Naive thymus-derived CD4-positive, alpha-beta T cell (primary cell): ENCODE data around the gene CYB561D1. TPM values are rescaled to one million over a fixed set of nuclear protein-coding genes. Genes with fewer than 3 reads are reported as not detected.
"Not testable (repeated sequence)": the region's sequence is repeated elsewhere in the genome, so short reads cannot be mapped to it uniquely, and the experiment has no call there.

ENCODE experiments used
- ATAC-seq: fragments of 150-1000 bp; cut with Tn5 transposase; 2 replicates; pipeline ENCODE4 v1.10.0; 2021; ENCODE audit warnings: mild to moderate bottlenecking, moderate library complexity
- CTCF ChIA-PET: fragments of 350-600 bp; sonication (Branson Sonifier 250); formaldehyde crosslinking; loops from one replicate; lab custom pipeline; 2021; ENCODE audit warnings: antibody characterized with exemption; lab: Charles Lee
- POLR2A ChIA-PET: fragments of 350-600 bp; sonication (Branson Sonifier 250); formaldehyde crosslinking; loops from one replicate; lab custom pipeline; 2021; ENCODE audit warnings: antibody characterized with exemption, inconsistent platforms; lab: Charles Lee
- DNase-seq, 9 donors: peaks; one replicate each; pipeline versions ENCODE4 v3.0.0 to v3.0.0-alpha.2; 2020 to 2022; ENCODE audit warnings: mixed read lengths in 1 of 9
- H3K27ac ChIP-seq: one replicate; pipeline ENCODE4 v1.7.0; 2013; ENCODE audit warnings: mild to moderate bottlenecking, low read depth, low read length, moderate library complexity
- H3K27me3 ChIP-seq, 2 donors: one replicate each; pipeline ENCODE4 v1.7.0; 2013; ENCODE audit warnings: low read length in 2 of 2, mild to moderate bottlenecking in 2 of 2, moderate library complexity in 2 of 2; ENCODE audit not compliant: control insufficient read depth in 2 of 2, insufficient read depth in 2 of 2
- H3K36me3 ChIP-seq, 3 experiments: 1 replicate in 2 of 3; 2 replicates in 1 of 3; pipeline ENCODE4 v1.7.0; 2013; ENCODE audit warnings: low read length in 3 of 3, mild to moderate bottlenecking in 3 of 3, moderate library complexity in 1 of 3; ENCODE audit not compliant: insufficient read depth in 3 of 3, control insufficient read depth in 2 of 3
- H3K4me1 ChIP-seq, 2 donors: one replicate each; pipeline ENCODE4 v1.7.0; 2013; ENCODE audit warnings: low read length in 2 of 2, mild to moderate bottlenecking in 2 of 2, moderate library complexity in 1 of 2; ENCODE audit not compliant: control insufficient read depth in 2 of 2, insufficient read depth in 2 of 2
- H3K4me3 ChIP-seq: 2 replicates; pipeline ENCODE4 v1.7.0; 2013; ENCODE audit warnings: mild to moderate bottlenecking, low read length
- H3K9me3 ChIP-seq, 3 experiments: 1 replicate in 2 of 3; 2 replicates in 1 of 3; pipeline ENCODE4 v1.7.0; 2013; ENCODE audit warnings: low read length in 3 of 3; ENCODE audit not compliant: control insufficient read depth in 2 of 3
- H3K27ac Mint-ChIP-seq, 9 donors: one replicate each; pipeline ENCODE4 v1.8.0; 2020 to 2022; ENCODE audit warnings: mixed read lengths in 9 of 9, mild to moderate bottlenecking in 8 of 9, moderate library complexity in 5 of 9, inconsistent platforms in 2 of 9
- H3K27me3 Mint-ChIP-seq, 5 donors: one replicate each; pipeline ENCODE4 v1.8.0; 2021 to 2022; ENCODE audit warnings: mixed read lengths in 5 of 5, mild to moderate bottlenecking in 1 of 5
- H3K36me3 Mint-ChIP-seq, 5 donors: one replicate each; pipeline ENCODE4 v1.8.0; 2020 to 2022; ENCODE audit warnings: mixed read lengths in 5 of 5, mild to moderate bottlenecking in 3 of 5, inconsistent platforms in 1 of 5
- H3K4me1 Mint-ChIP-seq, 7 donors: one replicate each; pipeline ENCODE4 v1.8.0; 2020 to 2022; ENCODE audit warnings: mixed read lengths in 7 of 7, mild to moderate bottlenecking in 3 of 7, inconsistent platforms in 1 of 7
- H3K4me3 Mint-ChIP-seq, 10 donors: one replicate each; pipeline ENCODE4 v1.8.0; 2020 to 2022; ENCODE audit warnings: mild to moderate bottlenecking in 10 of 10, mixed read lengths in 10 of 10, moderate library complexity in 6 of 10, inconsistent platforms in 2 of 10
- H3K9me3 Mint-ChIP-seq, 11 donors: one replicate each; pipeline ENCODE4 v1.8.0; 2020 to 2022; ENCODE audit warnings: mixed read lengths in 11 of 11, mild to moderate bottlenecking in 4 of 11, inconsistent platforms in 1 of 11, moderate library complexity in 1 of 11
- intact Hi-C, 2 donors: fragments of 100-400 bp; cut with micrococcal nuclease; formaldehyde crosslinking; loops; one replicate each; pipeline ENCODE4 v1.15.1; 2023
- polyA plus RNA-seq, 2 donors: library from polyadenylated mRNA; unstranded; fragments of 300-500 nt; fragmentation: Illumina TruSeq; gene quantifications; one replicate each; pipeline ENCODE4 v1.2.3, GENCODE V29; 2021
- total RNA-seq, 6 experiments: library from RNA in 5 of 6; stranded (reverse) in 5 of 6; gene quantifications; 1 replicate in 5 of 6; 2 replicates in 1 of 6; pipeline ENCODE4 v1.2.3 and lab custom pipeline; 2021 to 2026

CYB561D1 gene
- total and polyA plus RNA-seq, 7 experiments from 2014 or later = 13.5 to 41.5 (median 24.1) TPM

- ChIA-PET POLR2A (no interaction called here), CTCF (no interaction called here)
- DNase-seq (no peak), ATAC-seq (no peak)
- peaks cover 50 to 75% (median 57%) of the 10 kb centered on the region in 5 donors for H3K27me3 Mint-ChIP-seq
- peaks cover 0 to 3% (median 0%) of the 10 kb centered on the region in 7 donors for H3K4me1 Mint-ChIP-seq
- H3K9me3 Mint-ChIP-seq = no peaks in the 10 kb centered on the region
- H3K36me3 ChIP-seq = no peaks in the 10 kb centered on the region
- H3K27ac Mint-ChIP-seq = no peak overlapping the region
- intact Hi-C loops = no loop called here
- H3K36me3 Mint-ChIP-seq = peaks cover 0 to 4% (median 0%) of the 10 kb centered on the region in 5 donors
- no peak overlapping the region for H3K27ac ChIP-seq
- no peaks in the 10 kb centered on the region for H3K9me3 ChIP-seq
- no peak overlapping the region for H3K4me3 Mint-ChIP-seq
- H3K27me3 ChIP-seq = peaks cover 6 to 12% of the 10 kb centered on the region in 2 donors
- no peaks in the 10 kb centered on the region for H3K4me1 ChIP-seq
- no peak overlapping the region for H3K4me3 ChIP-seq
These were observed 21.1 kb upstream of the CYB561D1 start for GRCh38 chr1:109472779-109473178.

- H3K27ac Mint-ChIP-seq, H3K9me3 ChIP-seq, H3K4me1 ChIP-seq, H3K36me3 ChIP-seq, DNase-seq, CTCF ChIA-PET, H3K4me3 ChIP-seq, H3K27ac ChIP-seq, ATAC-seq, H3K9me3 Mint-ChIP-seq, intact Hi-C loops, POLR2A ChIA-PET, H3K4me3 Mint-ChIP-seq, H3K36me3 Mint-ChIP-seq, H3K4me1 Mint-ChIP-seq: not testable (repeated sequence)
- peaks cover 43 to 68% (median 51%) of the 10 kb centered on the region in 5 donors for H3K27me3 Mint-ChIP-seq
- H3K27me3 ChIP-seq = peaks cover 3 to 12% of the 10 kb centered on the region in 2 donors
These were observed 20.4 kb upstream of the CYB561D1 start for GRCh38 chr1:109473284-109474057.

DNA sequence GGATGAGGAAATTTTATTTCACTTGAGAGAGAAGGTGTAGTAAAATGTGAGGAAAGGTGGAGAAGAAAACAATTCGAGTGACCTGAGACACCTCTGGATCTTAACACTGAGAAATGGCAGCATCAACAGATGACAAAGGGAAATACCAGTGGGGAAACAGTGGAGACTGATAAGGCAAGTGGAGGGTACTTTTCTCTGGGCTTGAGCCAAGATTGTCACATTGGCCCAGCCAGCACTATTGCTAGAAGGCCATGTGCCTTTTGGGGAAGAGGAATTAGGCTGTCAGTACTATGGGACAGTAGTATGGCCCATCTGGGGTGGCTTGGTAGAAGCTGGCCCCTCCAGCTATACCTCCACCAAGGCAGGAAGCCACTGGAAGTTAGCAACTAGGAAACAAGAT lies 19.2 kb upstream of the CYB561D1 start:
- H3K36me3 Mint-ChIP-seq = peaks cover 0 to 4% (median 0%) of the 10 kb centered on the region in 5 donors
- Histone ChIP-seq H3K27ac (no peak overlapping the region), H3K27me3 (peaks cover 0 to 12% of the 10 kb centered on the region in 2 donors), H3K36me3 (no peaks in the 10 kb centered on the region), H3K9me3 (no peaks in the 10 kb centered on the region), H3K4me1 (no peaks in the 10 kb centered on the region), H3K4me3 (no peak overlapping the region)
- ATAC-seq = no peak
- no peak overlapping the region for H3K27ac Mint-ChIP-seq
- intact Hi-C loops = no loop called here
- peaks cover 37 to 68% (median 45%) of the 10 kb centered on the region in 5 donors for H3K27me3 Mint-ChIP-seq
- ChIA-PET CTCF (interaction anchor here (1.0 to 1.1 kb wide), 2 partner anchors 16 to 58 kb away, joined by 3 read pairs; no protein-coding TSS in a partner anchor), POLR2A (no interaction called here)
- peaks cover 0 to 16% (median 6%) of the 10 kb centered on the region in 7 donors for H3K4me1 Mint-ChIP-seq
- no peak overlapping the region for H3K4me3 Mint-ChIP-seq
- DNase-seq = no peak
- no peaks in the 10 kb centered on the region for H3K9me3 Mint-ChIP-seq

- intact Hi-C loops = no loop called here
These were observed 18.6 kb upstream of the CYB561D1 start for GRCh38 chr1:109475261-109475660.

GRCh38 chr1:109476825-109477224 lies 17.1 kb upstream of the CYB561D1 start:
- H3K36me3 Mint-ChIP-seq = peaks cover 0 to 4% (median 0%) of the 10 kb centered on the region in 5 donors
- no peaks in the 10 kb centered on the region for H3K9me3 Mint-ChIP-seq
- DNase-seq = no peak
- H3K27me3 Mint-ChIP-seq = peaks cover 19 to 61% (median 29%) of the 10 kb centered on the region in 5 donors
- no peaks in the 10 kb centered on the region for H3K4me1 ChIP-seq
- intact Hi-C loops = no loop called here
- peaks cover 0 to 18% (median 6%) of the 10 kb centered on the region in 7 donors for H3K4me1 Mint-ChIP-seq
- no peak overlapping the region for H3K4me3 ChIP-seq
- H3K9me3 ChIP-seq = no peaks in the 10 kb centered on the region
- no peak overlapping the region for H3K27ac Mint-ChIP-seq
- no peak for ATAC-seq
- no peak overlapping the region for H3K4me3 Mint-ChIP-seq
- POLR2A ChIA-PET = no interaction called here
- no peak overlapping the region for H3K27ac ChIP-seq
- H3K36me3 ChIP-seq = no peaks in the 10 kb centered on the region
- H3K27me3 ChIP-seq = peaks cover 0 to 4% of the 10 kb centered on the region in 2 donors
- CTCF ChIA-PET = no interaction called here

More at GRCh38 chr1:109475261-109475660, 18.6 kb upstream of the CYB561D1 start:
- Histone ChIP-seq H3K27me3 (peaks cover 0 to 12% of the 10 kb centered on the region in 2 donors), H3K9me3 (no peaks in the 10 kb centered on the region), H3K36me3 (no peaks in the 10 kb centered on the region), H3K4me1 (no peaks in the 10 kb centered on the region), H3K4me3 (no peak overlapping the region), H3K27ac (no peak overlapping the region)
- ChIA-PET POLR2A (no interaction called here), CTCF (interaction anchor here (1.1 kb wide), 1 partner anchor 15 kb away, joined by 3 read pairs; no protein-coding TSS in a partner anchor)
- no peak for DNase-seq
- Mint-ChIP-seq H3K27me3 (peaks cover 33 to 67% (median 41%) of the 10 kb centered on the region in 5 donors), H3K4me3 (no peak overlapping the region), H3K9me3 (no peaks in the 10 kb centered on the region), H3K4me1 (peaks cover 0 to 18% (median 6%) of the 10 kb centered on the region in 7 donors), H3K36me3 (peaks cover 0 to 4% (median 0%) of the 10 kb centered on the region in 5 donors), H3K27ac (no peak overlapping the region)
- ATAC-seq = no peak

DNA sequence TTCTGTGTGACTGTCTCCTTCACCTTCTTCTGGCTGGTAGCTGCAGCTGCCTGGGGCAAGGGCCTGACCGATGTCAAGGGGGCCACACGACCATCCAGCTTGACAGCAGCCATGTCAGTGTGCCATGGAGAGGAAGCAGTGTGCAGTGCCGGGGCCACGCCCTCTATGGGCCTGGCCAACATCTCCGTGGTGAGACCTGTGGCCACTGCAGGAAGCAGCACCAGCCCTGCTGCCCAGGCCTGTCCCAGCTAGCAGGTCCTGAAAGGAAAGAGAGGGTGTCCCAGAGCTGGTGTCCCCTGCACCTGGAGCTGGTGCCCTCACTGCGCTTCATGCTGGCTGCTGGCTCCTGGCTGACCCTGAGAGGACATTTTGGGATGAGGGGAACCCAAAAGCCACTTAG lies 16.1 kb upstream of the CYB561D1 start:
- Histone ChIP-seq H3K36me3 (no peaks in the 10 kb centered on the region), H3K9me3 (no peaks in the 10 kb centered on the region), H3K27ac (no peak overlapping the region), H3K4me1 (peaks cover 0 to under 1% of the 10 kb centered on the region in 2 donors), H3K4me3 (no peak overlapping the region), H3K27me3 (peaks cover 0 to 3% of the 10 kb centered on the region in 2 donors)
- ChIA-PET CTCF (no interaction called here), POLR2A (no interaction called here)
- DNase-seq (no peak), ATAC-seq (peak; percentile 49)
- Mint-ChIP-seq H3K4me1 (peaks cover 7 to 18% (median 13%) of the 10 kb centered on the region in 7 donors), H3K4me3 (no peak overlapping the region), H3K9me3 (no peaks in the 10 kb centered on the region), H3K36me3 (peaks cover 0 to 4% (median 0%) of the 10 kb centered on the region in 5 donors), H3K27me3 (peaks cover 12 to 53% (median 25%) of the 10 kb centered on the region in 5 donors), H3K27ac (peak overlapping the region in 1 of 9 donors; percentile 11)
- intact Hi-C loops = no loop called here
